ENCODE measurements around the gene SFTA2. TPM values are rescaled to one million over a fixed set of nuclear protein-coding genes. Genes with fewer than 3 reads are reported as not detected.

Gene SFTA2
- total RNA-seq, 2 donors from 2014 or later, result not detected

DNA sequence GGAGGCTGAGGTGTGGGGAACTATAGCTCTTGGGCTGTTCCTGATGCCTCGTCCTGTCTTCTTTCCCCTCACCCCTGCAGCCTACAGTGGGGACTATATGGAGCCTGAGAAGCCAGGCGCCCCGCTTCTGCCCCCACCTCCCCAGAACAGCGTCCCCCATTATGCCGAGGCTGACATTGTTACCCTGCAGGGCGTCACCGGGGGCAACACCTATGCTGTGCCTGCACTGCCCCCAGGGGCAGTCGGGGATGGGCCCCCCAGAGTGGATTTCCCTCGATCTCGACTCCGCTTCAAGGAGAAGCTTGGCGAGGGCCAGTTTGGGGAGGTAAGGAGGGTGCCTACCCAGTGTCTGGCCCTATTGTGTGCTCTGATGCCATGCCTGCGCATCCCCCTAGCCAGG is 35.4 kb downstream of the SFTA2 start:
- TF ChIP-seq, protein P1, sequence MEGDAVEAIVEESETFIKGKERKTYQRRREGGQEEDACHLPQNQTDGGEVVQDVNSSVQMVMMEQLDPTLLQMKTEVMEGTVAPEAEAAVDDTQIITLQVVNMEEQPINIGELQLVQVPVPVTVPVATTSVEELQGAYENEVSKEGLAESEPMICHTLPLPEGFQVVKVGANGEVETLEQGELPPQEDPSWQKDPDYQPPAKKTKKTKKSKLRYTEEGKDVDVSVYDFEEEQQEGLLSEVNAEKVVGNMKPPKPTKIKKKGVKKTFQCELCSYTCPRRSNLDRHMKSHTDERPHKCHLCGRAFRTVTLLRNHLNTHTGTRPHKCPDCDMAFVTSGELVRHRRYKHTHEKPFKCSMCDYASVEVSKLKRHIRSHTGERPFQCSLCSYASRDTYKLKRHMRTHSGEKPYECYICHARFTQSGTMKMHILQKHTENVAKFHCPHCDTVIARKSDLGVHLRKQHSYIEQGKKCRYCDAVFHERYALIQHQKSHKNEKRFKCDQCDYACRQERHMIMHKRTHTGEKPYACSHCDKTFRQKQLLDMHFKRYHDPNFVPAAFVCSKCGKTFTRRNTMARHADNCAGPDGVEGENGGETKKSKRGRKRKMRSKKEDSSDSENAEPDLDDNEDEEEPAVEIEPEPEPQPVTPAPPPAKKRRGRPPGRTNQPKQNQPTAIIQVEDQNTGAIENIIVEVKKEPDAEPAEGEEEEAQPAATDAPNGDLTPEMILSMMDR (IDR thresholded peaks at IDR 0.05), result no peak
- Histone ChIP-seq H3K4me1 (ENCODE audit: control insufficient read depth in 1 of 2, low read depth in 2 of 2) (no peaks in the 10 kb centered on the region), H3K9me3 (no peaks in the 10 kb centered on the region), H3K27me3 (replicated peaks; ENCODE audit: insufficient read depth) (no peaks in the 10 kb centered on the region), H3K36me3 (peaks cover 50% of the 10 kb centered on the region), H3K27ac (no peak overlapping the region), H3K4me3 (no peak overlapping the region)
- DNase-seq (ENCODE audit: low spot score) (no peak), ATAC-seq (ENCODE audit: insufficient number of reproducible peaks, low FRiP score, low read depth) (no peak)

DNA sequence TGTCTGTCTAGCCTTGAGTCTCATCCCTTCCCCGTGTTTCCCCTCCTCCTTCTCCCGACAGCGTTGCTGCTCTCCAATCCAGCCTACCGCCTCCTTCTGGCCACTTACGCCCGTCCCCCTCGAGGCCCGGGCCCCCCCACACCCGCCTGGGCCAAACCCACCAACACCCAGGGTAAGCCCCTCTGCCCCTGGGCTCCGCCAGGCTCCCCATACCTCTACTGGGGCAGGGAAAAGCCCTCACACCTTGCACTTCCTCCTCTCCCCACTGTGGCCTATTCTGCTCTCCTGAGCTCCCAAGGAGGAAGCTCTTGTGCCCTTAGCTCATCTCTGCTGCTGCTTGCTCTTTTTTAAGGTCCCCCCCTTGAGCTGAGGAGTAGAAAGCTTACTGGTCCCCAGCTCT is 36.6 kb downstream of the SFTA2 start:
- H3K36me3 ChIP-seq, result peaks cover 59% of the 10 kb centered on the region
- H3K9me3 ChIP-seq, result no peaks in the 10 kb centered on the region
- TF ChIP-seq, protein P1 (IDR thresholded peaks at IDR 0.05), result no peak

DNA sequence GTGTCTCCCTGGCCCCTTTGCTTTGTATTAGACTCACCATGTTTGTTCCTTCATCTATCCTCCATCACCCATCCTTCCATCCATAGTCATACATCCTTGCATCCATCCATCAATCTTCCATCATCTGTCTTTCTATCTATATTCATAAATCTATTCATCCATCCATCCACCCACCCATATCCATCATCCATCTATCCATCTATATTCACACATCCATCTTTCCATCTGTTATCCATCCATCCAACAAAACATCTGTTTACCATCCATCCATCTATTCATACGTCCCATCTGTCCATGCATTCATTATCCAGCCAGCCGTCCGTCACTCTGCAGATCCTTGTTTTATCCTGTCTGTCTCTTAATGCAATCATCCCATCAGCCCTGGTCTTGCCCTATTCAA is 37.0 kb downstream of the SFTA2 start:
- H3K27ac ChIP-seq, result no peak overlapping the region
- H3K36me3 ChIP-seq, result peaks cover 63% of the 10 kb centered on the region
- no peak for DNase-seq (ENCODE audit: low spot score)

More for the DNA sequence above, 36.6 kb downstream of the SFTA2 start:
- DNase-seq (ENCODE audit: low spot score) (no peak), ATAC-seq (ENCODE audit: insufficient number of reproducible peaks, low FRiP score, low read depth) (no peak)
- Histone ChIP-seq H3K27ac (no peak overlapping the region), H3K27me3 (replicated peaks; ENCODE audit: insufficient read depth) (no peaks in the 10 kb centered on the region), H3K4me1 (ENCODE audit: control insufficient read depth in 1 of 2, low read depth in 2 of 2) (no peaks in the 10 kb centered on the region), H3K4me3 (no peak overlapping the region)

DNA sequence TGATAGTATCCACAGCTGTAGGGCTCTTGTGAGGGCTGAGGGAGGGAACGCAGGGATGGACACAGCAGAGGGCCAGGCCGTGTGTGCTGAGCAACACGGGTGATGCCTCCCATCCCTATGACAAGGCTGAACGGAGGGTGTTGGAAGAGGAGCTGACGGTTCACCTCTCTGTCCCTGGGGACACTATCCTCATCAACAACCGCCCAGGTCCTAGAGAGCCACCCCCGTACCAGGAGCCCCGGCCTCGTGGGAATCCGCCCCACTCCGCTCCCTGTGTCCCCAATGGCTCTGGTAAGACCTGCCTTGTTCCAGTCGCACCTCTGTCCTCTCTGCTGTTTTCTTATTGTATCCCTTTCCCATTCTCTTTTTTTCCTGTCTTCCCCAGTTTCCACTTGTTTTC is 37.6 kb downstream of the SFTA2 start:
- Histone ChIP-seq H3K4me3 (no peak overlapping the region), H3K36me3 (peaks cover 66% of the 10 kb centered on the region), H3K9me3 (no peaks in the 10 kb centered on the region), H3K27me3 (replicated peaks; ENCODE audit: insufficient read depth) (no peaks in the 10 kb centered on the region), H3K4me1 (ENCODE audit: control insufficient read depth in 1 of 2, low read depth in 2 of 2) (no peaks in the 10 kb centered on the region), H3K27ac (no peak overlapping the region)
- TF ChIP-seq, protein P1 (IDR thresholded peaks at IDR 0.05), result no peak
- DNase-seq (ENCODE audit: low spot score) (no peak), ATAC-seq (ENCODE audit: insufficient number of reproducible peaks, low FRiP score, low read depth) (no peak)

More for the DNA sequence above, 37.0 kb downstream of the SFTA2 start:
- no peak for ATAC-seq (ENCODE audit: insufficient number of reproducible peaks, low FRiP score, low read depth)
- Histone ChIP-seq H3K27me3 (replicated peaks; ENCODE audit: insufficient read depth) (no peaks in the 10 kb centered on the region), H3K9me3 (no peaks in the 10 kb centered on the region), H3K4me1 (ENCODE audit: control insufficient read depth in 1 of 2, low read depth in 2 of 2) (no peaks in the 10 kb centered on the region), H3K4me3 (no peak overlapping the region)
- TF ChIP-seq, protein P1 (IDR thresholded peaks at IDR 0.05), result no peak

DNA sequence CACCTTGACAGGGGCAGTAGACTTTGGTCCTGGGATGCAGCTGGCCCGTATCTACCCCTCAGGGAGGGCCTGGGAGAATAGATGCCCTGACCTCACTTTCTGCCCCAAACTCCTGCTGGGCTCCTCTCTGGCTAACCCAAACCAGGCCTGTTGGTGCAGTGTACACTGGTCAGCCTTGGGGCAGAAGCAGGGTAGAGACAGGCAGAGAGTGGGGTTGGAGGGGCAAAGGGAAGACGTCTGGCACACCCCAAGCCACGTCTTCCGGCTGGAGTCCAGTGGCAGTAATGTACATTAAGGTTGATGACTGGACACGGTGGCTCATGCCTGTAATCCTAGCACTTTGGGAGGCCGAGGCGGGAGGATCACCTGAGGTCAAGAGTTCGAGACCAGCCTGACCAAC is 38.3 kb downstream of the SFTA2 start:
- no peaks in the 10 kb centered on the region for H3K9me3 ChIP-seq
- no peak for DNase-seq (ENCODE audit: low spot score)
- H3K36me3 ChIP-seq, result peaks cover 66% of the 10 kb centered on the region
- H3K27ac ChIP-seq, result no peak overlapping the region
- no peak overlapping the region for H3K4me3 ChIP-seq
- TF ChIP-seq, protein P1 (IDR thresholded peaks at IDR 0.05), result no peak
- H3K27me3 ChIP-seq (replicated peaks; ENCODE audit: insufficient read depth), result no peaks in the 10 kb centered on the region
- no peaks in the 10 kb centered on the region for H3K4me1 ChIP-seq (ENCODE audit: control insufficient read depth in 1 of 2, low read depth in 2 of 2)
- ATAC-seq (ENCODE audit: insufficient number of reproducible peaks, low FRiP score, low read depth), result no peak
